Measurements from ENCODE around the gene ITPRID1. TPM values are rescaled to one million over a fixed set of nuclear protein-coding genes. Genes with fewer than 3 reads are reported as not detected.

The ITPRID1 gene
- total RNA-seq, 2 donors from 2014 or later: 5.6 to 21.8 TPM

GRCh38 chr7:31640381-31640780, 126.5 kb downstream of the ITPRID1 start:
- DNase-seq: no peak
- H3K4me1 ChIP-seq (ENCODE audit: control insufficient read depth, insufficient read depth, low read length): peaks cover 4% of the 10 kb centered on the region
- no peaks in the 10 kb centered on the region for H3K36me3 ChIP-seq (ENCODE audit: control insufficient read depth, insufficient read depth, low read length)
- no peak overlapping the region for H3K9ac ChIP-seq (ENCODE audit: extremely low read depth, low read length, poor library complexity, severe bottlenecking)
- H3K27ac ChIP-seq (ENCODE audit: low read depth, low read length): no peak overlapping the region
- WGBS, 2 experiments (ENCODE audit: insufficient coverage in 1 of 2, insufficient read length in 1 of 2): 92% methylated on average over 3 of the region's 3 CpGs; no CpG with 5 or more reads in 1 of the 2 experiments
- Mint-ChIP-seq H3K27ac (no peak overlapping the region), H3K36me3 (ENCODE audit: low read depth) (peaks cover 18% of the 10 kb centered on the region), H3K4me3 (no peak overlapping the region), H3K9me3 (peaks cover 9% of the 10 kb centered on the region), H3K27me3 (ENCODE audit: insufficient read depth) (no peaks in the 10 kb centered on the region), H3K4me1 (peaks cover 20% of the 10 kb centered on the region)
- no peaks in the 10 kb centered on the region for H3K27me3 ChIP-seq (ENCODE audit: control insufficient read depth, insufficient read depth, low read length, poor library complexity, severe bottlenecking)
- TF ChIP-seq CTCF (conservative IDR thresholded peaks at IDR 0.05): no peak
- H3K4me3 ChIP-seq (ENCODE audit: low read length): no peak overlapping the region
- H3K9me3 ChIP-seq (ENCODE audit: control insufficient read depth, low read length): no peaks in the 10 kb centered on the region

- Histone ChIP-seq H3K9ac (ENCODE audit: extremely low read depth, low read length, poor library complexity, severe bottlenecking) (no peak overlapping the region), H3K27ac (ENCODE audit: low read depth, low read length) (no peak overlapping the region), H3K4me3 (ENCODE audit: low read length) (no peak overlapping the region), H3K9me3 (ENCODE audit: control insufficient read depth, low read length) (no peaks in the 10 kb centered on the region), H3K36me3 (ENCODE audit: control insufficient read depth, insufficient read depth, low read length) (no peaks in the 10 kb centered on the region), H3K4me1 (ENCODE audit: control insufficient read depth, insufficient read depth, low read length) (peaks cover 4% of the 10 kb centered on the region), H3K27me3 (ENCODE audit: control insufficient read depth, insufficient read depth, low read length, poor library complexity, severe bottlenecking) (no peaks in the 10 kb centered on the region)
- Mint-ChIP-seq H3K27me3 (ENCODE audit: insufficient read depth) (no peaks in the 10 kb centered on the region), H3K4me3 (no peak overlapping the region), H3K36me3 (ENCODE audit: low read depth) (peaks cover 18% of the 10 kb centered on the region), H3K27ac (no peak overlapping the region), H3K9me3 (peaks cover 9% of the 10 kb centered on the region), H3K4me1 (peaks cover 20% of the 10 kb centered on the region)
- TF ChIP-seq CTCF (conservative IDR thresholded peaks at IDR 0.05): no peak
- DNase-seq: no peak
- 69 to 74% methylated on average over 5 of the region's 5 CpGs for WGBS, 2 experiments (ENCODE audit: insufficient coverage in 1 of 2, insufficient read length in 1 of 2)
Measured at GRCh38 chr7:31642681-31643115, 128.8 kb downstream of the ITPRID1 start.

GRCh38 chr7:31646942-31647341, 133.1 kb downstream of the ITPRID1 start:
- Histone ChIP-seq H3K27me3 (ENCODE audit: control insufficient read depth, insufficient read depth, low read length, poor library complexity, severe bottlenecking) (no peaks in the 10 kb centered on the region), H3K4me3 (ENCODE audit: low read length) (no peak overlapping the region), H3K9ac (ENCODE audit: extremely low read depth, low read length, poor library complexity, severe bottlenecking) (no peak overlapping the region), H3K9me3 (ENCODE audit: control insufficient read depth, low read length) (no peaks in the 10 kb centered on the region), H3K4me1 (ENCODE audit: control insufficient read depth, insufficient read depth, low read length) (peaks cover 14% of the 10 kb centered on the region), H3K36me3 (ENCODE audit: control insufficient read depth, insufficient read depth, low read length) (no peaks in the 10 kb centered on the region), H3K27ac (ENCODE audit: low read depth, low read length) (no peak overlapping the region)
- Mint-ChIP-seq H3K27me3 (ENCODE audit: insufficient read depth) (no peaks in the 10 kb centered on the region), H3K9me3 (no peaks in the 10 kb centered on the region), H3K27ac (no peak overlapping the region), H3K4me3 (no peak overlapping the region), H3K36me3 (ENCODE audit: low read depth) (peaks cover 15% of the 10 kb centered on the region), H3K4me1 (peaks cover 37% of the 10 kb centered on the region)
- TF ChIP-seq CTCF (conservative IDR thresholded peaks at IDR 0.05): no peak
- 91 to 96% methylated on average over 4 of the region's 4 CpGs for WGBS, 2 experiments (ENCODE audit: insufficient coverage in 1 of 2, insufficient read length in 1 of 2)
- no peak for DNase-seq

Data from endodermal cell (in vitro differentiated cells).